Astrocyte of the spinal cord (primary cell): ENCODE measurements around the gene WDR4.
A peak's percentile ranks its signal among the peaks of the same experiment; 100 is the strongest.
"Not testable (repeated sequence)": the region's sequence is repeated elsewhere in the genome, so short reads cannot be mapped to it uniquely, and the experiment has no call there.

Experiments
- DNase-seq: peaks from one replicate; pipeline ENCODE4 v3.0.0; 2011; ENCODE audit warnings: low read depth, low spot score
- H3K4me3 ChIP-seq: 2 replicates; pipeline ENCODE4 v1.5.1; 2011; ENCODE audit warnings: low read depth, mild to moderate bottlenecking, low read length, moderate library complexity
- CTCF ChIP-seq: IDR thresholded peaks from 2 replicates; pipeline ENCODE4 v1.5.1; 2012; ENCODE audit warnings: low read depth, mild to moderate bottlenecking, low read length, inconsistent platforms
- in situ Hi-C: cut with HindIII; loops from 2 replicates; pipeline ENCODE4 v1.10.0; 2017; ENCODE audit warnings: low sequenced_read_pairs

The WDR4 gene

GRCh38 chr21:42852925-42853570, 26.3 kb downstream of the WDR4 start:
- TF ChIP-seq CTCF: no peak
- no peak for DNase-seq
- in situ Hi-C loops: no loop called here
- no peak overlapping the region for H3K4me3 ChIP-seq

GRCh38 chr21:42851812-42852665, 27.3 kb downstream of the WDR4 start:
- DNase-seq: no peak
- TF ChIP-seq CTCF: no peak
- no peak overlapping the region for H3K4me3 ChIP-seq
- in situ Hi-C loops: no loop called here

- peak; percentile 51 for TF ChIP-seq CTCF
- in situ Hi-C loops: no loop called here
- no peak for DNase-seq
- no peak overlapping the region for H3K4me3 ChIP-seq
Observed at GRCh38 chr21:42850866-42851391, 28.4 kb downstream of the WDR4 start.

- in situ Hi-C loops: no loop called here
- H3K4me3 ChIP-seq: no peak overlapping the region
- TF ChIP-seq CTCF: no peak
- no peak for DNase-seq
Observed at GRCh38 chr21:42850463-42850862, 28.9 kb downstream of the WDR4 start.

- in situ Hi-C loops: no loop called here
- DNase-seq: no peak
- TF ChIP-seq CTCF: no peak
- no peak overlapping the region for H3K4me3 ChIP-seq
Observed at GRCh38 chr21:42849759-42850412, 29.5 kb downstream of the WDR4 start.

- DNase-seq: no peak
- TF ChIP-seq CTCF: no peak
- H3K4me3 ChIP-seq: no peak overlapping the region
- in situ Hi-C loops: no loop called here
Observed at GRCh38 chr21:42848932-42849758, 30.2 kb downstream of the WDR4 start.

GRCh38 chr21:42848144-42848931, 31.0 kb downstream of the WDR4 start:
- DNase-seq, H3K4me3 ChIP-seq, in situ Hi-C loops: not testable (repeated sequence)
